Epithelial cell of proximal tubule (primary cell): ENCODE results near the gene NLRC3. TPM values are rescaled to one million over a fixed set of nuclear protein-coding genes. Genes with fewer than 3 reads are reported as not detected.
"Not testable (repeated sequence)": the region's sequence is repeated elsewhere in the genome, so short reads cannot be mapped to it uniquely, and the experiment has no call there.

Source experiments
- DNase-seq: peaks from one replicate; pipeline ENCODE4 v3.0.0-alpha.2; 2011; ENCODE audit warnings: low read depth
- H3K4me3 ChIP-seq: 2 replicates; pipeline ENCODE4 v1.5.1; 2011; ENCODE audit warnings: low read depth, mild to moderate bottlenecking, low read length
- CTCF ChIP-seq: conservative IDR thresholded peaks from 2 replicates; pipeline ENCODE4 v1.5.1; 2012; ENCODE audit warnings: low read depth, mild to moderate bottlenecking, low read length
- total RNA-seq: library from RNA; depleted of rRNA; stranded (reverse); fragments of >200 nt; gene quantifications from 2 replicates; pipeline ENCODE4 v1.2.3, GENCODE V29; 2015

Gene NLRC3
- total RNA-seq, 1 donor from 2014 or later = not detected

- no peak for TF ChIP-seq CTCF
- peak within 1 kb of the TSS; percentile 98 for H3K4me3 ChIP-seq
- no peak for DNase-seq
These were observed 34.2 kb upstream of the NLRC3 start, which contains the start of gene SLX4 for GRCh38 chr16:3611146-3611975. TSS of gene SLX4 (minus strand) at chr16:3611606. CDS start at chr16:3608964, 2,642 bp downstream.

- no peak for TF ChIP-seq CTCF
- no peak for DNase-seq
- peak overlapping the region; percentile 98 for H3K4me3 ChIP-seq
These were observed 33.5 kb upstream of the NLRC3 start for GRCh38 chr16:3610698-3611145.

GRCh38 chr16:3609895-3610697 is 32.9 kb upstream of the NLRC3 start:
- TF ChIP-seq CTCF = no peak
- peak overlapping the region; percentile 98 for H3K4me3 ChIP-seq
- DNase-seq = no peak

- not testable (repeated sequence) for H3K4me3 ChIP-seq, DNase-seq
These were observed 31.8 kb upstream of the NLRC3 start for GRCh38 chr16:3608976-3609375.

GRCh38 chr16:3608069-3608468 is 30.9 kb upstream of the NLRC3 start:
- DNase-seq = no peak
- TF ChIP-seq CTCF = no peak
- H3K4me3 ChIP-seq = no peak overlapping the region

- H3K4me3 ChIP-seq = no peak overlapping the region
- no peak for DNase-seq
- no peak for TF ChIP-seq CTCF
These were observed 30.4 kb upstream of the NLRC3 start for GRCh38 chr16:3607634-3608033.

GRCh38 chr16:3607161-3607560 is 30.0 kb upstream of the NLRC3 start:
- H3K4me3 ChIP-seq = no peak overlapping the region
- DNase-seq = no peak
- no peak for TF ChIP-seq CTCF
